Heart left ventricle (tissue), 16 donors: ENCODE results near the gene STARD4. TPM values are rescaled to one million over a fixed set of nuclear protein-coding genes. Genes with fewer than 3 reads are reported as not detected.

Source experiments
- ATAC-seq, 4 donors: fragments of 200-7000 bp; cut with Tn5 transposase; one replicate each; pipeline ENCODE4 v1.9.1; 2020 to 2022; ENCODE audit warnings: moderate library complexity in 4 of 4, mild to moderate bottlenecking in 3 of 4, moderate number of reproducible peaks in 1 of 4
- DNase-seq, 5 donors: peaks; one replicate each; pipeline ENCODE4 v3.0.0-alpha.2; 2020
- H3K27ac ChIP-seq, 12 donors: fragments of 200-600 bp; sonication (generic) in 4 of 12; one replicate each; pipeline versions ENCODE4 v1.5.0 to v1.8.0; 2016 to 2022; ENCODE audit warnings: mild to moderate bottlenecking in 2 of 12
- H3K27me3 ChIP-seq, 9 donors: fragments of 200-600 bp; sonication (generic) in 2 of 9; one replicate each; pipeline versions ENCODE4 v1.5.1 to v1.8.0; 2016 to 2022; ENCODE audit warnings: mild to moderate bottlenecking in 3 of 9
- H3K36me3 ChIP-seq, 9 donors: fragments of 200-600 bp; sonication (generic) in 2 of 9; one replicate each; pipeline versions ENCODE4 v1.5.0 to v1.8.0; 2018 to 2022; ENCODE audit warnings: mild to moderate bottlenecking in 2 of 9
- H3K4me1 ChIP-seq, 12 donors: fragments of 200-600 bp; sonication (generic) in 4 of 12; one replicate each; pipeline versions ENCODE4 v1.5.0 to v1.8.0; 2016 to 2022; ENCODE audit warnings: mild to moderate bottlenecking in 3 of 12
- H3K4me3 ChIP-seq, 12 donors: fragments of 200-600 bp; sonication (generic) in 4 of 12; one replicate each; pipeline versions ENCODE4 v1.5.0 to v1.8.0; 2017 to 2022; ENCODE audit warnings: mild to moderate bottlenecking in 9 of 12, moderate library complexity in 4 of 12
- H3K9me3 ChIP-seq, 12 donors: fragments of 200-600 bp; sonication (generic) in 4 of 12; one replicate each; pipeline versions ENCODE4 v1.5.0 to v1.8.0; 2016 to 2022; ENCODE audit warnings: mild to moderate bottlenecking in 1 of 12
- POLR2A ChIP-seq, 2 donors: fragments of 450-650 bp; IDR thresholded peaks; one replicate each; pipeline ENCODE4 v1.6.1; 2017; ENCODE audit warnings: antibody characterized with exemption in 2 of 2, mild to moderate bottlenecking in 2 of 2, moderate library complexity in 2 of 2
- WGBS, 4 donors: extraction: QIAGEN DNeasy Blood & Tissue Kit in 2 of 4; methylation state at CpG; one replicate each; pipeline versions ENCODE4 v1.1.5 to v1.1.7; 2013 to 2018; 5-methylcytosine and 5-hydroxymethylcytosine counted together
- intact Hi-C, 10 donors: fragments of 100-400 bp; cut with DNase I; formaldehyde crosslinking; loops; one replicate each; pipeline versions ENCODE4 v1.11.1 to v1.14.2; 2022
- polyA plus RNA-seq, 2 donors: library from polyadenylated mRNA; stranded (reverse); fragments of 200-250 nt; gene quantifications; one replicate each; pipeline ENCODE4 v1.2.3, GENCODE V29; 2013
- total RNA-seq, 9 donors: library from RNA; depleted of rRNA in 2 of 9; stranded (reverse); fragments of >200 nt in 2 of 9; fragmentation: NEBNext Ultra II Directional in 3 of 9; extraction: Animal tissue kit (Norgen Biotek cat#: 25700) in 3 of 9; gene quantifications; one replicate each; pipeline versions ENCODE4 v1.1.0 to v1.2.4, GENCODE V29; 2016 to 2023
- TF ChIP-seq, protein P1 (sequence below), 12 donors: fragments of 200-600 bp; sonication (generic) in 4 of 12; IDR thresholded peaks; one replicate each; pipeline versions ENCODE4 v1.5.0 to v1.8.0; 2018 to 2022; ENCODE audit warnings: antibody characterized with exemption in 12 of 12, mild to moderate bottlenecking in 5 of 12
- donor health status: ischemic (EF 13 %, LVEDD 7.1; RV severe dilation, severe dysfunction).
- donor health status: healthy with polysubstance abuse.
- donor health status: DM: no; HTN: yes; CAD: no.
- donor health status: DM: no; HTN: no; CAD: no.
- donor health status: ischemic (EF 25% LVEDD 6.9; RV normal size, moderate dysfunction).
- donor health status: ischemic (EF 25% LVEDD 5.7; RV mildly dilated, moderate dysfunction).
- donor health status: healthy.
- donor health status: DM: yes; HTN: yes; CAD: no.
- donor health status: ischemic (EF 35%, LVEDD 5.7; RV mildly dilated, moderate dysfunction).
- donor health status: nonischemic (EF 11% LVEDD 7.7; RV severe dilation, severe dysfunction).
- donor health status: DM: yes; HTN: yes; CAD: no.
- donor health status: PGD.
- donor health status: ischemic (EF 29% LVEDD 5.4; RV normal size, mild dysfunction).
- donor health status: nonischemic (EF 23%, LVEDD 6.1; RV moderate dilation, normal function).

Gene STARD4
- total and polyA plus RNA-seq, 11 donors = 3.1 to 18.2 (median 9.4) TPM

DNA sequence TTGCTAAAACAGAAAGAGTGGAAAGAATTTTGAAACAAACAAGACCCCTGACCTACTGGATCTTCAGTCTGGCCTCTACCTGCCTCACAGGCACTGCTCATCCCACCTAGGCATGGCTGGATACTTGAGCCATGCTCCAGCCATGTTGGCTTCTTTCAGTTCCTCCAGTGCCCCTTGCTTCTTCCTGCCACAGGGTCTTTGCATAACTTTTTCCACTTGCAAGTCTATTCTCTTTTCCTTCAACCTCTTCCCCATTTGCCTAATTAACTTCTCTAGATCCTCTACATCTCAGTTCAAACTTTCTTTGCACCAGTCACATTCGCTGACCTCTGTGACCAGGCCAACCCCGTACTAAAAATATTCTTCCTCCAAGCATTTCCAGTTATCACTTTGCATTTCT is 50.4 kb downstream of the STARD4 start:
- TF ChIP-seq POLR2A (IDR thresholded peaks at IDR 0.05) = no peak
- TF ChIP-seq, protein P1, sequence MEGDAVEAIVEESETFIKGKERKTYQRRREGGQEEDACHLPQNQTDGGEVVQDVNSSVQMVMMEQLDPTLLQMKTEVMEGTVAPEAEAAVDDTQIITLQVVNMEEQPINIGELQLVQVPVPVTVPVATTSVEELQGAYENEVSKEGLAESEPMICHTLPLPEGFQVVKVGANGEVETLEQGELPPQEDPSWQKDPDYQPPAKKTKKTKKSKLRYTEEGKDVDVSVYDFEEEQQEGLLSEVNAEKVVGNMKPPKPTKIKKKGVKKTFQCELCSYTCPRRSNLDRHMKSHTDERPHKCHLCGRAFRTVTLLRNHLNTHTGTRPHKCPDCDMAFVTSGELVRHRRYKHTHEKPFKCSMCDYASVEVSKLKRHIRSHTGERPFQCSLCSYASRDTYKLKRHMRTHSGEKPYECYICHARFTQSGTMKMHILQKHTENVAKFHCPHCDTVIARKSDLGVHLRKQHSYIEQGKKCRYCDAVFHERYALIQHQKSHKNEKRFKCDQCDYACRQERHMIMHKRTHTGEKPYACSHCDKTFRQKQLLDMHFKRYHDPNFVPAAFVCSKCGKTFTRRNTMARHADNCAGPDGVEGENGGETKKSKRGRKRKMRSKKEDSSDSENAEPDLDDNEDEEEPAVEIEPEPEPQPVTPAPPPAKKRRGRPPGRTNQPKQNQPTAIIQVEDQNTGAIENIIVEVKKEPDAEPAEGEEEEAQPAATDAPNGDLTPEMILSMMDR (IDR thresholded peaks at IDR 0.05) = no peak

DNA sequence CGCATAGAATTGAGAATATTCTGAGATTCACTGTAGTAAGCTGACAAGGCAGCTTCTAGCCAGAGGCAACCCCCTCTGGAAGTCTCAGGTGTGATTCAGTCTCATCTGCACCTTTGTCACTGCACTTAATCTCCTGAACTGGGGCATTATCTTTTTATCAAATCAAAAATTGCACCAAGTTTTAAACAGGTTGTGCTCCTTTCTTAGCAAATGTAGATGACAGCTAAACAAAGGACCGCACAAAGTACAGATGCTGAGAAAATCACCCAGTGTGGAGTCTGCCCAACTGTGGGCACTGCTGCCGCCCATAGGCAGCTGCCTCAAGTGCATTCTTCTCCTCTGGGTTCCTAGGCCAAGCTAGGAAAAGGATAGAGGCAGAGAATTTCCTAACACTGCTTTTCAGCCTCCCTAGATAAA is 51.1 kb downstream of the STARD4 start:
- intact Hi-C loops = no loop called here
- Histone ChIP-seq H3K27me3 (no peaks in the 10 kb centered on the region), H3K4me1 (no peaks in the 10 kb centered on the region), H3K4me3 (no peak overlapping the region), H3K27ac (no peak overlapping the region), H3K36me3 (no peaks in the 10 kb centered on the region), H3K9me3 (no peaks in the 10 kb centered on the region)
- ATAC-seq = no peak
- 47 to 61% (median 54%) methylated on average over 3 of the region's 3 CpGs for WGBS, 4 donors
- DNase-seq = no peak
- TF ChIP-seq, protein P1 (IDR thresholded peaks at IDR 0.05) = peak in 1 of 12 donors; percentile 23
- TF ChIP-seq POLR2A (IDR thresholded peaks at IDR 0.05) = no peak

More for the DNA sequence above, 50.4 kb downstream of the STARD4 start:
- no peaks in the 10 kb centered on the region for H3K27me3 ChIP-seq
- no peaks in the 10 kb centered on the region for H3K36me3 ChIP-seq
- H3K9me3 ChIP-seq = no peaks in the 10 kb centered on the region
- H3K27ac ChIP-seq = no peak overlapping the region
- ATAC-seq (no peak), DNase-seq (no peak)
- no peak overlapping the region for H3K4me3 ChIP-seq
- WGBS, 4 donors = 80 to 86% (median 85%) methylated on average over 2 of the region's 2 CpGs
- intact Hi-C loops = no loop called here
- no peaks in the 10 kb centered on the region for H3K4me1 ChIP-seq

DNA sequence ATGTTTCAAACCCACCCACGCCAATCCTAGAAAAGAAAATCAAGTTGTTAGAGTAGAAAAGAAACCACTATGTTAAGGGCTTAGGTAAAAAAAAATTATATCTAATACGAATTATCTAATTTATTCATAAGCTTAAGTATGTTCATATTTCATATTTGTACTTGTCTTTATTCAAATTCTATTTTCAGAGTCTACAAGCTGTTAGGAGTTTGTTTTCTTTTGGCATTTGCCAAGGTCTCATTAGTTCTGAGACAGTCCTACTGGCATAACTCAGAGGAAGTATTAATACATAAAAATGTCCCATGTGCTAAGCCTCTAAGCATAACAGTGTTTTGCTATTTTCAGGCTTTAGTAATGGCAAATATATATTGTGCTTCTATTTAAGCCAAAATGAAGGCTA is 57.6 kb downstream of the STARD4 start:
- no peak for TF ChIP-seq POLR2A (IDR thresholded peaks at IDR 0.05)
- TF ChIP-seq, protein P1 (IDR thresholded peaks at IDR 0.05) = no peak
- H3K9me3 ChIP-seq = no peaks in the 10 kb centered on the region
- ATAC-seq = no peak
- no peaks in the 10 kb centered on the region for H3K27me3 ChIP-seq
- H3K4me1 ChIP-seq = peaks cover 0 to 4% (median 0%) of the 10 kb centered on the region in 12 donors
- DNase-seq = no peak
- 65 to 77% (median 71%) methylated on average over 2 of the region's 2 CpGs for WGBS, 4 donors
- no peaks in the 10 kb centered on the region for H3K36me3 ChIP-seq
- no peak overlapping the region for H3K4me3 ChIP-seq
- H3K27ac ChIP-seq = no peak overlapping the region
- intact Hi-C loops = no loop called here

DNA sequence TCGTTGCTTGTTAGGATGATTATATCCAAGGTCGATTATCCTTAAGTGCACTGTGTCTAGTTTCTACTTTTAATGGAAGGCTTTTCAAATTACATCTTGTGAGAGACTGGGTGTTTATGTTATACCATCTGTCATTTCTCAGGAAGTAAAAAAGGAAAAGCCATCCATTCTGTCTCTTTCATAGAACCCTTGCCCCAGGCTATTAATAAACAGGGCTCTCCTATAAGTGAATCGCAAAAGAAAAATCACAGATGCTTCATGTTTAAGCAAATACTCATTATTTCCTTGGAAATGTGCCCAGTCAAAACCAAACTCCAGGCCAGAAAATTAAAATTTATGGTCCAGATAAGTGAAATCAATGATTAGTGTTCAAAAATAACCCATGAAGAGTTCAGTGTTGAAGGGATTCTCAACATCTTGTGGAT is 58.1 kb downstream of the STARD4 start:
- Histone ChIP-seq H3K4me1 (peaks cover 0 to 4% (median 0%) of the 10 kb centered on the region in 12 donors), H3K36me3 (no peaks in the 10 kb centered on the region), H3K4me3 (no peak overlapping the region), H3K27me3 (no peaks in the 10 kb centered on the region), H3K9me3 (no peaks in the 10 kb centered on the region), H3K27ac (no peak overlapping the region)
- WGBS, 4 donors = 50 to 61% (median 56%) methylated on average over 3 of the region's 3 CpGs
- no peak for TF ChIP-seq POLR2A (IDR thresholded peaks at IDR 0.05)
- TF ChIP-seq, protein P1 (IDR thresholded peaks at IDR 0.05) = no peak
- intact Hi-C loops = no loop called here
- DNase-seq = no peak
- ATAC-seq = no peak
